GM19468 (cell line): Measurements from ENCODE around the gene TEDC1.
A peak's percentile ranks its signal among the peaks of the same experiment; 100 is the strongest.

Experiments used
- ATAC-seq: cut with Tn5 transposase; IDR thresholded peaks from one replicate; pipeline ENCODE4 v1.9.1; 2021; ENCODE audit warnings: mild to moderate bottlenecking, moderate library complexity, moderate number of reproducible peaks; ENCODE audit not compliant: unreplicated experiment; ENCODE audit errors: extremely low read depth

Gene TEDC1

DNA sequence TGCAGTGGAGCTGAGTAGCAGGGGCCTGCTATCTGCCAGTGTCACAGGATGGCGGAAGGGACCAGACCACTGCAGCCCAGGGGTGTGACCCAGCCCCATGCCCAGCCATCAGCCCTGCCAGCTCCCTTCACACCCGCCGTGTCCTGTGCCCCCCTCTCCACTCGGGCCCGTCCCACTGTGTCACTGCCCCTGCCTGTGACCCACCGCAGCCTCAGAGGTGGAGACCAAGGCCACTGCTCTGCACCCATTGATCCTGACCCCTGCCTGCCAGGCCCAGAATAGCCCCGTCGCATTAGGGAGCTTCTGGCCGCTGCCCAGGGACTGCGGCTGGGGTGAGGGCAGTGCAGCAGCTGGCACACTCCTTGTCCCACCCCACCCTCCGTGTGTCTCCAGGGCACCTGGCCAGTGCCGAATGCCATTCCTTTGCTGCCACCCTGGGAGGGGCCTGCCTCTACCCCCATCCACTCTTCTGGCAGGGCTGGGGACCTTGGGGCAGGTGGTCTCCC, 18.5 kb upstream of the TEDC1 start:
- ATAC-seq, result no peak

DNA sequence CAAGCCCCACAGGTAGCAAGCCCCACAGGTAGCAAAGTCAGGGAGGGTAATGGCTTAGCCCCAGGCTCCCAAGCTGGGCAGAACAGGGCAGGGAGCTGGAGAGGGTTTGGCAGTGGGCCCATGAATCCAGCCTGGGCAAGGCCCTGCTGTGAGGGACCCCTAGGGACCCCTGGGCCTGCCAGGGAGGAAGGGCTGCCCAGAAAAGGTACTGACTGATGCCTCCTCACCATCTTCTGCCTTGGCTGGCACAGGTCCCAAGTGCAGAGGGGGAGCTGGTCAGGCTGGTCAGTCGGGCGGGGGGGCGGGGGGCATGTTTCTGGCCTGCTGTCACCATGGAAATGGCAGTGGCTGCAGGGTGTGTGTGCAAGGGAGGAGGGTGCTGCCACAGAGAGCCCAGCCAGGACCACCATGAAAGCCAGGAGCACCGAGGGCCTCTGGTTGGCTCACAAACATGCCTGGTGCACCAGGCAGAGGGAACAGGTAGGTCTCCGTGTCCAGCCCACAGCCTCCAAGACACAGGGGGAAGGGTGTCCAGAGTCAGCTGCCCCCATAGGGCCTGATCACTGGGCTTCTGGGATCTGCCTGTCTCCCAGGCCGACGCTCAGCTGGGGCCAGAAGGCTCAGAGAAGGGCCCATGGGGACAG, 17.9 kb upstream of the TEDC1 start:
- no peak for ATAC-seq

DNA sequence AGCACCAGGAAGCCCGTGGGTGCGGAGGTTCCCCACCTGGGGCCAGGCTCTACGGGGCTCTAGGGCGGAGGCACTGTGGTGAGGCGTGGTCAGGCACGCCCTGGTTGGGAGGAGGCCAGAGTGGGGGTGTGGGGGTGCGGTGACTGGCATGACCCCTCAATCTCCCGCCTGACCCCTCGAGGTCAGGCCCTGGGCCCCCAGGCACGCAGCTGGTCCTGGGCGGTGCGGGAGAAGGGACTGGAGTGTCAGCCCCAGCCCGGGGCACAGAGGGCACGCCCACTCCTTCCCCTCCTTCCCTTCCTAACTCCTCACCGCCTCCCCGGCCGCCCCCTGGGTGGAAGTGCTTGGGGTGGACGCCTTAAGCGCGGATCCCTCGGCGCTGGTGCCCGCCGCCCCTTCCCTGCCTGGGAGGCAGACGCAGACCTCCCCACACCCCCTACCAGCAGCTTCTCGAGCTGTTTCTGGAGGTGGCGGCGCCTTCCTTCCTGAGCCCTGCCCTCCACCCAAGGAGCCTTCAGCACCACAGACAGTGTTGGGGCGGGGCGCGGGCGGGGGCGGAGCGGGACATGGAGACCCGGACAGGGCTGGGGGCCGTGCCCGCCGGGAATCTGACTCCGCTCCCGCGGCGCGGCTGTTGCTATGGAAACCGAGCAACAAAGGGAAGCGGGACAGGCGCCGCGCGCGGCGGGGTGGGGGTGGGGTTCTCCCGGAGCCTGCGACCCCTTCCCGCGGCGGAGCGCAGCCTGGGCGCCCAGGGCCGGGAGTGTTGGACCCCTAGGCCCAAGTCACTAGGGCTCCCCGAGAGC, 17.2 kb upstream of the TEDC1 start:
- no peak for ATAC-seq

DNA sequence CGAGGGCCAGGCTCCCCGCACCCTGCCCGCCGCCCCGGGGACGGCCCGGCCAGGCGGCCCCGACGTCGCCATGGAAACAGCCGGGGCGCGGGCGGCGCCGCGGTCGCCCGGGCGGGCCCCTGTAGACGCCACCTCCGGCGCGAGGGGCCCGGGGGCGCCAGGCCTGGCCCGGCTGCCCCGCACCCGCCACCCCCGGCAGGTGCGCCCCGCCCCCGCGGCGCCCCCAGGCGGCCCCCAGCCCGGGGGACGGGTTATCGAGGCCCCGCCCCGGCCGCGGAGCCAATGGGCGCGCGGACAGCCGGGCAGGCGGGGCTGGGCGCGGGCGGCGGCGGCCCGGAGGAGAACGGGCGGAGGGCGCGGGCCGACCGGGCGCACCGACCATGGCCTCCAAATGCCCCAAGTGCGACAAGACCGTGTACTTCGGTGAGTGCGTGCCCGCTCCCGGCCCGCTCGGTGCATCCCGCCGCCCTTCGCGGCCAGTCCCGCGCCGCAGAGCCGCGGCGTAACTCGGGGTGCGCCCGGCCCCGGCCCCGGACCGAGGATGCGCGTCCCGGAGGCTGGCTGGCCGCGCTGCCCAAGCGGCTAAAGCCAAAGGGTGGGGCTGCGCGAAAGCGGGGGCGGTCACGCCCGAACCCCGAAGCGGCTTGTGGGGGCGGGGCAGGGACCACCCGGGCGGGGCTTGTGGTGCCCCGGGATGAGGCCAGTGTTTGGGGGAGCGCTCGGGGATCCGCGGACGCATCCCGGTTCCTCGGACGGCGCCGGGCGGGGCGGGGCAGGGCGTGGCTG, 16.4 kb upstream of the TEDC1 start, which contains the start of gene CRIP2:
CRIP2 (plus strand) TSS at position 339 of the 786 bp plus-strand sequence; CDS start at position 381, 42 bp downstream.
- no peak for ATAC-seq

DNA sequence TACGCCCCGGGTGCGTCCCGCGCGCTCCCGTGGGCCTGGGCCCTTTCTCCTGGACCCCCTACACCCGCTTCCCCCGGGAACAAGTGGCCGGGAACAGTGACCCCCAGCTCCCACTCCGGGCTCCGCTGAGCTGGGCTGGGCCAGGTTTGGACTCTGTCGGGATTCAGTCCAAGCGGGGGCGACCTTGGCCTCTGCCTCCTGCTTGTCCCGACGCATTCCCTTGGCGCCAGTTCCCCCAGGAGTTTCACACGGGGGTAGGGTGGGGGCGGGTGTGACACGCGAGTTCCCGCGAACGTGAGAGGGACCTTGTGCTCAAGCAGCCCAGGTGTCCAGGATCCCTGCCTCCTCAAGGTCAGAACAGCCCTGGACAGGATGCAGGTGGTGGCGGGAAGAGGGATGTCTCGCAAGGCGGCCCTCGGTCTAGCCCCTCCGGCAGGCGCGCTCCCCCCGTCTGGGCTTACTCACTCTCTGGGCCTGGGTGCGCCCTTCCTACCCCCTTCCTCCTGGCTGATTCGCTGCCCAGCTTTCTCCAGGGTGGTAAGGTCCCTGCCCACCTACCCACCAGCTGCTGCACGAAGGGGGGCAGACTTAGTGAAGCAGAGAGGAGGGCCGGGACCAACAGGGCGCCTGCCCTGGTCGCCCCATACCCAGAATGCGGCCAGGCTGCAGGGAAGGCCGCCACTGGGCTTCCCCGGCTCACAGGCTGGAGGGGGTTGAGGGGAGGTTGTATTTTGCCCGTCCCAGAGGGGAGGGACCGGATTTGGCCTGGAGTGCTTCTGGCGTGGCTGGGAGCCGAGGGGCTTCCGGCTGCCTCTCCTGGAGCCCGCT, 15.6 kb upstream of the TEDC1 start:
- no peak for ATAC-seq

DNA sequence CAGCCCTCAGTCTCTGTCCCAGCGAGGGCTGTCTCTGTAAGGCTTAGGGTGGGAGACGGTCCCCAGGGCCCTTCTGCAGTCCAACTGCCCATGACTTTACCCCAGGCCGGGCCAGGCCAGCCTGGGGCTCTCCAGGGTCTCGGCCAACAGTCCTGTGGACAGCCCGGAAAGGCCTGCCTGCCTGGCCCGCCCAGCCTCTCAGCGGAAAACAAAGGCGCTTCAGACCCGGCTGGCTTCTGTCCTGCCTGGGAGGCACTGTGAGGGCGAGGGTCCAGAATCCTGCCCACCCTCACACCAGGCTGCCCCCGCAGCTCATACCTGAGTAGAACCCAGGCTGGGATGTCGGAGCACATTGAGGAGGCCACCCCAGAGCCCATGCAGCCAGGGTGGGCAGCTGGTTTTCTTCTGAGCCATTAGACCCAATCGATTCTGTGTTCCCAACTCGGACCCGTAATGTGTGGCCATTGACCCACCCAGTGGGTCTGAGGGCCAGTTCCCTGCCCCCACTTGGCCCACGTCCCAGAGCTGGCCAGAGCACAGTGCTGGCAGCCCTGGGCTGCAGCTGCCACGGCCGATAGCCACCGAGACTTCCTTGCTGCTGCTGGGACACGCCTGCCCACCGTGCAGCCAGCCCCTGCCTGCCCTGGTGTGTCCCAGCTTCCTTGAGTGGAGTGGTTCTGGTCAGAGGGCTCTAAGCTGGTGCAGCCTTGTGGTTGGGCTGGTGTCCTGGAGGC, 14.8 kb upstream of the TEDC1 start:
- no peak for ATAC-seq

- ATAC-seq, result no peak
These were observed 14.0 kb upstream of the TEDC1 start for GRCh38 chr14:105476831-105477659.

DNA sequence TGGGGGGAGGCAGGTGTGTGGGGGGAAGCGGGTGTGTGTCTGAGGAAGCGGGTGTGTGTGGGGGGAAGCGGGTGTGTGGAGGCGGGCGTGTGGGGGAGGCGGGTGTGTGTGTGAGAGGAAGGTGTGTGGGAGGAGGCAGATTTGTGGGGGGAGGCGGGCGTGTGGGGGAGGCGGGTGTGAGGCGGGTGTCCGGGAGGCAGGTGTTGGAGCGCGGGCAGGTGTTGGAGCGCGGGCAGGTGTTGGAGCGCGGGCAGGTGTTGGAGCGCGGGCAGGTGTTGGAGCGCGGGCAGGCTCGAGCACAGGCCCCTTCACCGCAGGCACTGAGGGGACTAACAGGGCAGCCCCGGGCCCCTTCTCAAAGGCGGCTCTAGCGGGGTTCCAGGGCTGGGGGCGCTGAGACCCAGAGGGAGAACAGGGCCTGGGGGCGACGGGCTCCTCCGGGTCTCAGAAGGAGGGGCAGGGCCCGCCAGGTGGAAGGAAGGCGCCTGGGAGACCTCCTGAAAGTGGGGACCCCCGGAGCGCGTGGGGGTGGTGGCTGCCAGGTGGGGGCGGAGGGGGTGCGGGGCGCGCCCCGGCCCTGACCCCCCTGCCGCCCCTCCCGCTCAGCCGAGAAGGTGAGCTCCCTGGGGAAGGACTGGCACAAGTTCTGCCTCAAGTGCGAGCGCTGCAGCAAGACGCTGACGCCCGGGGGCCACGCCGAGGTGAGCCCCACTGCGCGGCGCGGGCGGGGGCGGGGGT, 13.2 kb upstream of the TEDC1 start:
- no peak for ATAC-seq

DNA sequence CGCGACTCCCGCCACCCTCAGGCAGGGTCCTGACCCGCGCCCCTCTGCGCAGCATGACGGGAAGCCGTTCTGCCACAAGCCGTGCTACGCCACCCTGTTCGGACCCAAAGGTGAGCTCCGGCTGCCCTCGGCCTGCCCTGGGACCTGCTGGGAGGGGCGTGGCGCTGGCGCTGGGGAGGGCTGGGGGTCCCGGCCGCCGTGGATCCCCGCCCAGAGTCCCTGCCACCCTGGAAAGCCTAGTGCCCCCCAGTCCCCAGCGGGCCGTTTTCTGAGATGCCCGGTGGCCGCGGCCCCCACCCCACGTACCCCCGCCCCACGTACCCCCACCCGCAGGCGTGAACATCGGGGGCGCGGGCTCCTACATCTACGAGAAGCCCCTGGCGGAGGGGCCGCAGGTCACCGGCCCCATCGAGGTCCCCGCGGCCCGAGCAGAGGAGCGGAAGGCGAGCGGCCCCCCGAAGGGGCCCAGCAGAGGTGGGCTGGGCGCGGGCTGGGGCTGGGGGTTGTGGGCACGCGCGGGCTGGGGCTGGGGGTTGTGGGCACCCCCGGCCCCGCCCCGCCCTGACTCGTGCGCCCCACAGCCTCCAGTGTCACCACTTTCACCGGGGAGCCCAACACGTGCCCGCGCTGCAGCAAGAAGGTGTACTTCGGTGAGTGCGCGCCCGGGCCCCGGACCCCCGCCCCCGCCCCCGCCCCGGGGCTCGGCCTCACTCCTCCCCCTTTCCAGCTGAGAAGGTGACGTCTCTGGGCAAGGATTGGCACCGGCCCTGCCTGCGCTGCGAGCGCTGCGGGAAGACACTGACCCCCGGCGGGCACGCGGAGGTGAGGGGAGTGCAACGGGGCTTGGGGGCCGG, 12.4 kb upstream of the TEDC1 start:
- ATAC-seq, result no peak

DNA sequence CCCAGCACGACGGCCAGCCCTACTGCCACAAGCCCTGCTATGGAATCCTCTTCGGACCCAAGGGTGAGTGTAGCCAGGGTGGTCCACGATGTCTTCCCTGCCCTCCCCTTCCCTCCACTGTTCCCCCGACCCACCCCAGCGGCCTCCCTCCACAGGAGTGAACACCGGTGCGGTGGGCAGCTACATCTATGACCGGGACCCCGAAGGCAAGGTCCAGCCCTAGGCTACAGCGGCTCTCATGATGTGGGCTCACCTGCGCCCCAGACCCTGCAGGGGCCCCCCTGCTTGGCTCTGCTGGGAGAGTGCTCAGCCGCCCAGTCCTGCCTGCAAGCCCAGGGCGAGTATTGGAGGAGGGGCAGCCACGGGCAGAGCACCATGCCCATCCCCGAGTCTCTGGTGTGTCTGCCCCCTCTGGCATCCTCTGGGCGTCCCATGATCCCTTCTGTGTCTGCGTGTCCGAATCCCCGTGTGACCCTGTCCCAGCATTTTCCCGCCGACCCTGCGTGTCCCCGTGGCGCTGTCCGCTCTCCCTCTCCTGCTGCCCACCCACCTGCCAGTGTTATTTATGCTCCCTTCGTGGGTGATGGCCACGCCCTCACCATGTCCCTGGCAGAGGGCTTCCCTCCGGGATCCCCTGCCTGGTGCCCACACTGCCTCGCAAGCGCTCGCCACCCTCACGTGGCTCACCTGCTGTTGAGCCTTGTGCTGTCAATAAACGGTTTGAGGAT, 11.5 kb upstream of the TEDC1 start:
- ATAC-seq, result no peak

DNA sequence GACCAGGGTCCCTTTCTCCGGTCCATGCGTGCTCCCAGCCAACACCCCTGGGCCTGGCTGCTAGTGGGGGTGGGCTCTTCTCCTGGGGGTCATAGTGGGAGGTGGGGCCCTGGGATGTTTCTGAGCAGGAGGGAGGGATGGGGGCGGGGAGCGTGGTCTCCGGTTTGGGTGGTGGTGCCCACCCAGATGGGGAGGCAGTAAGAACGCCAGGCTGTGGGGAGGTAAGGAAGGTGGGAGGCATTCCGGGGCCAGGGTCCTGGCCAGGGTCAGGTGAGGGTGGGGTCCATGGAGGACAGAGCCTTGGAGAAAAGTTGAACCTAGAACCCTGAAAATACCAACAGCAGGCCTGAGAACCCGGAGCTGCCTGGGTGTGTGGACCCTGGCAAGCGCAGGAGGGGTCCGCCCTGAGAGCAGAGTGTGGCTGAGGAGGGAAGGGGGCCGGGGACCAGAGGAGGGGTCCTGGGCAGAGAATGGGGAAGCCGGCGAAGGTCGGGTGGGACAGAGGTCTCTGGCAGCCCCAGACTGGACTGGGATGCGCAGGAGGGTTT, 10.8 kb upstream of the TEDC1 start:
- no peak for ATAC-seq

DNA sequence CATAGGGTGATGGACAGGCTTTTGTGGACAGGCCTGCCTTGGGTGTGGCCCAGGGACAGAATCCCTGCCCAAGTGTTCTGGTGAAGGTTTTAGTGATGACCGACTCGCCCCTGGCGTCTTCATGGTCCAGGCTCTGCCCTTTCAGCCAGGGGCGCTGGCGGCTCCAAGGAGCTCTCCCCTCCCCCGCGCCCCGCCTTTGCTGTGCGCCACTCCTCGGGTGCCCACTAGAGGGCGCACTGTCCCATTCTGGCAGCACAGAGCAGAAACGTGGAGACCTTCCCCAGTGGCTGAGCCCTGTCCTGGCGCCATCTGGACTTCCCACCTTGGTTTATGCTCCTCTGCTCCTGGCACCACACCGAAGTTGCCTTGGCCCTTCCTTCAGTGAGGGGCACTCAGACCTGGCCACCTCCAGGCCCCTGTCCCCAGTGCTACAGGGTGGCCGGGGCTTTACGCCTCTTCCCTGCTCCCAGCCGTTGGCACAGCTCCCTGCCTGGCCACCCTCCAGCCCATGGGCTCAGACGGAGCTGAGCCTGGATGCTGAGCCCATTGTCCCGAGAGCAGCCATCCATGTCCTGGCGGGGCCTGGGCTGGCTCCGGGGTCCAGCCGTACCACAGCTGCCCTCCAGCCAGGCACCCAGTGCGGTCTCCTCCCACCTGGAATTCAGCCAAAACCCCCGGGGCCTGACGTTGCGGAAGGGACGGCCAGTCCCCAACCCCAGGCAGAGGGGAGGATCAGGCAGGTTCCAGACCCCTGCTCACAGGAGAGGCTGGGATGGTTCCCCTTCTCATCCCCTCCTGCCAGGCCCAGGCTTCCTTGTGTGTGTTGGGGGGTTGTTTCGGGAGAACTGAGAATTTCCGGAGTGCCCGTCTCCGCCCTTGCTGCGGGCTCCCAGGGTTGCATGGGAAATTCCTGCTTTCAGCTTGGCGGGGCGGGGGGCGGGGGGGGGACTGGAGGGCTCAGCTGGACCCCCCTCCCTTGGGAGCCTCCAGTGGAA, 9.9 kb upstream of the TEDC1 start:
- no peak for ATAC-seq

DNA sequence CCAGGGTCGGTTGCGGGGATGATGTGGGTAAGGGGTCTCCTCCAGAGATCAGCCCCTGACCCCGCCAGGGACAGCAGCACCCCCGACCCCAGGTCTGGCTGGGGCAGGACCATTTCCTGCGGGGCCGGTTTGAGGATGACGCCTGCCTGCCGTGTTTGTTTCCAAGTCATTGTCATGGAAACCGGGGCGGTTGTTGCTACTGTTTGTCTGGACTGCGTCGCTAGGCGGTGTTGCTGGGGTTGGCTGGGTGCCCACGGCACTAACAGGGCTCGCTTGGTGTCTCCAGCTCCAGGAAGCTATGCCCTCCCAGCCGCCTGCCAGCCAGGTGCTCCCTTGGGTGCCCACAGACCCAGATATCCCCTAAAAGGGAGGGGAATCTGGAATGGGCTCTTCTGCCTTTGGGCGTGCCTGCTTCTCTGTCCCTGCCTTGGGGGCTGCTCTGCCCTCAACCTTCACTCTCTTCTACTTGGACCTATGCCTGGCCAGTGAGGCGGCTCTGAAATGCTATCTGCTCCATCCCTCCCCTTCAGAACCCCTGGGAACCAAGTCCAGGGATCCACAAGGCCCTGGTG, 9.1 kb upstream of the TEDC1 start:
- peak; percentile 42 for ATAC-seq

DNA sequence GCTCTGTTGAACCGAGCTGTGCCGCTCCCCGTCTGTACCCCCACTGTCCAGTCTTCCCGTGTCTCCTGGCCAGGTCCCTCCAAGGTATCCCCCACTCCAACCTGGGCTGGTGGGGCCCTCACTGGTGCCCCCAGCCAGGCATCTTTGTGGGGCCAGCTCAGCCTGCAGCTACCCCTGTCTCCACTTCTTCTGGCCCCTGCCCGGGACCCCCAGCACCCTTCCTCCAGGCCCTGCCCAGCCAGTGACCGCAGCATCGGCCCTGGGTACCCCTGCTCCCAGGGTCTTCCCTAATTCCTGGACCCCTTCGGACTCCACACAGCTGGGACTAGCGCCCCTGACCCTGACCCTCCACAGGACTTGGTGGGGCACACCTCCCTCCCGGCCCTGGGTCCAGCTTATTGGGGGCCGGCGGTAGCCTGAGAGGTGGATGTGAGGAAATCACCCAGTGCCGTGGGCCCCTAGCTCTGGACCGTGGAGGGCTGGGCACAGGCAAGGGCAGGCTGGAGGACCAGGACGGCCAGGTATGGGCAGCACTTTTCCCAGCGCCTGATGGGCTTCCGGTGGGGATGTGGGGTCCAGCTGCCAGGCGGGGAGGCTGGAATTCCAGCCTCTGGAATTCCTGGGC, 8.4 kb upstream of the TEDC1 start:
- ATAC-seq, result no peak
